ENCODE results near the gene ZNF383.
A peak's percentile ranks its signal among the peaks of the same experiment; 100 is the strongest.
"Not testable (repeated sequence)": the region's sequence is repeated elsewhere in the genome, so short reads cannot be mapped to it uniquely, and the experiment has no call there.

ZNF383 gene

GRCh38 chr19:37217775-37218591, at the start of gene ZNF383:
ZNF383 (plus strand) TSS chr19:37218214; CDS start chr19:37230454, 12,240 bp downstream.
- DNase-seq (ENCODE audit: low spot score) = peak; percentile 82

DNA sequence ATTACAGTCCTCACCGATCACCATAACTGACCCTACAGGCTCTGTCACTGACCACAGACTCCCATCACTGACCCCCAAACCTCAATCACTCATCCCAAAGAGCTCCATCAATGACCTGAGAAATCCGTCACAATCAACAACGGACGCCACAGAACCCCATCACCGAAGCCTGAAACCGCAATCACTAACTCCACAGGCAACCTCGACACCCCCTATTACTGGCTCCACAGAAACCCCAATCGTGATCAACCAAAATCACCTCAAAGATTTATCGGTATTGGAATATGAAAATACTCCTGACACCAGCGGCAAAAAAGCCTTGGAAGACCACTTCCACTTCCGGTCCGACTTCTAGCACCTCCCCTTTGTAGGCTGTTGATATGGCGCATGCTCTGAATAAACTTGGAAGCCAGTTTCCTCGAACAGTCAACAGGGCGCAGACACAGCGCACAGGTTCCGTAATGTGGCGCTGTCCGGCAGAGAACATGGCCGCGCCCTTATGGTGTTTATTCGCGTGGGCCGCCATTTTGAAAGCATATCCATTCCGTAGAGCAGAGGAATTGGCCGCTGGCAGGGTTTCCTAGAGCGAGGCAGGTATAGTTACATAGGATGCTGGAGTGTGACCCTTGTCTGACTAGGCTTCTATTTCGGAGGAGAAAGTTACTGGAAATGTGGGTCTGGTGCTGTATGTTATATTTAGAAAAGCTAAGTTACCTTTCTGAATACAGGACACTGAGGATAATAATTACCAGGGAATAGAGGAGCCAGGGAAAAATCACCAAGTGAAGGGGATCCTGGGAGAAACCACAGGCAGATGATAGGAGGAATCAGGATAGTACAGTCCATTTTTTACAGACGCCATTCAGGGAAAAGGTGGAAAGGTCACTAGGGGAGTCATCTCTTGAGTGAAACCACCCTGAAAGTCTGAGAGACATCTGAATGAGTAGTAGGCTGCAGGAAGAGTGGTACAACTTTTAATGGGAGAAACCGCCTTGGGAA, 45.3 kb upstream of the ZNF383 start, which contains the start of gene ZNF585A:
Gene ZNF585A, minus strand, starts transcription at position 328 of the 999 bp plus-strand sequence. CDS start 2,785 bp downstream, outside the sequence.
- peak; percentile 79 for DNase-seq (ENCODE audit: low spot score)

DNA sequence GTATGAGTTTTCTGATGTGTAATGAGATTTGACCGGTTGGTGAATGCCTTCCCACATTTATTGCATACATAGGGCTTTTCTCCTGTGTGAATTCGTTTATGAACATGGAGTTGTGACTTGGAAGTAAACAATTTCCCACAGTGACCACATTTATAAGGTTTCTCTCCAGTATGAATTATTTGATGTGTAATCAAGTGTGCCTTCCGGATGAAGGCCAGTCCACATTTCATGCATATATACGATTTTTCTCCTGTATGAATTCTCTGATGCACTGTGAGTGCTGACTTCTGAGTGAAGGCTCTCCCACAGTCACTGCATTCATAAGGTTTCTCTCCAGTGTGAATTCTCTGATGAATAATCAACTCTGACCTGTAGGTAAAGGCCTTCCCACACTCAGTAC, 31.9 kb upstream of the ZNF383 start:
- not testable (repeated sequence) for DNase-seq (ENCODE audit: low spot score)

- not testable (repeated sequence) for DNase-seq (ENCODE audit: low spot score)
These were observed 22.8 kb upstream of the ZNF383 start for GRCh38 chr19:37195248-37195647.

- DNase-seq (ENCODE audit: low spot score) = not testable (repeated sequence)
These were observed 20.9 kb upstream of the ZNF383 start for GRCh38 chr19:37197115-37197514.

DNA sequence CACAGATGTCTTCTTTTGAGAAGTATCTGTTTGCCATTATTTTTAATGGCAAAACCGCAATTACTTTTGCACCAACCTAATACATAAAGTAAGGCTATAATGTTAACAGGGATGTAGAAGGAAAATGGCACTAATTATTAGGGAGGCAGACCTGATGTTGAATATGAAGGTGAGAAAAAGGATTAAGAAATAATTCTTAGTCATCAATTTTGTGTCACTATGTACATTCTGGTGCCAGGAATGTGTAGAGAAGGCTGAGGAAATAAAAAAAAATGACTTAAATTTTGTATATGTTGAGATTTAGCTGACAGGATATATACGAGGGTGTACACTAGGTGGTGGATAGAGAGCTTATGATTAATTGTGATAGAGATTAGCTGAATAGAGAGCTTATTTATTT, 20.2 kb upstream of the ZNF383 start:
- no peak for DNase-seq (ENCODE audit: low spot score)

- no peak for DNase-seq (ENCODE audit: low spot score)
These were observed 587 bp upstream of the ZNF383 start for GRCh38 chr19:37217480-37217774.

GRCh38 chr19:37218592-37218935, 550 bp downstream of the ZNF383 start:
- no peak for DNase-seq (ENCODE audit: low spot score)

- no peak for DNase-seq (ENCODE audit: low spot score)
These were observed 2.4 kb downstream of the ZNF383 start for GRCh38 chr19:37220383-37220782.

DNA sequence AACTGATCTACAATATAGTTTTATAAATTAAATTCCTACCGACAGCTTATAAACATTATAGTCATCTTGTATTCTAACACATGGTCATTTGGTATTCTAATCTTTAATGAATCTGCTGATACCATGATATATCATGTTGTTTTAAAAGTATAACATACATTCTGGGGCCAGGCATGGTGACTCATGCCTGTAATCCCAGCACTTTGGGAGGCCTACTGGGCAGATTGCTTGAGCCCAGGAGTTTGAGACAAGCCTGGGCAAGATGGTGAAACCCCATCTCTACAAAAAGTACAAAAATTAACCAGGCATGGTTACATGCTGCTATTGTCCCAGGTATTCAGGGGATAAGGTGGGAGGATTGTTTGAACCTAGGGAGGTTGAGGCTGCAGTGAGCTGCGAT, 3.1 kb downstream of the ZNF383 start:
- DNase-seq (ENCODE audit: low spot score) = no peak

GRCh38 chr19:37226248-37226647, 8.2 kb downstream of the ZNF383 start:
- DNase-seq (ENCODE audit: low spot score) = no peak

GRCh38 chr19:37227996-37228395, 10.0 kb downstream of the ZNF383 start:
- no peak for DNase-seq (ENCODE audit: low spot score)

DNA sequence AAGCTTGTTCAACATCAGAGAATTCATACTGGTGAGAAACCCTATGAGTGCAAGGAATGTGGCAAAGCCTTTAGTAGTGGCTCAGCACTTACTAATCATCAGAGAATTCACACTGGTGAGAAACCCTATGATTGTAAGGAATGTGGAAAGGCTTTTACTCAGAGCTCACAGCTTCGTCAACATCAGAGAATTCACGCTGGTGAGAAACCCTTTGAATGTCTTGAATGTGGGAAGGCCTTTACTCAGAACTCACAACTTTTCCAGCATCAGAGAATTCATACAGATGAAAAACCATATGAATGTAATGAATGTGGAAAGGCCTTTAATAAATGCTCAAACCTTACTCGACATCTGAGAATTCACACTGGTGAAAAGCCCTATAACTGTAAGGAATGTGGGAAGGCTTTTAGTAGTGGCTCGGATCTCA, 25.2 kb downstream of the ZNF383 start:
- no peak for DNase-seq (ENCODE audit: low spot score)

DNA sequence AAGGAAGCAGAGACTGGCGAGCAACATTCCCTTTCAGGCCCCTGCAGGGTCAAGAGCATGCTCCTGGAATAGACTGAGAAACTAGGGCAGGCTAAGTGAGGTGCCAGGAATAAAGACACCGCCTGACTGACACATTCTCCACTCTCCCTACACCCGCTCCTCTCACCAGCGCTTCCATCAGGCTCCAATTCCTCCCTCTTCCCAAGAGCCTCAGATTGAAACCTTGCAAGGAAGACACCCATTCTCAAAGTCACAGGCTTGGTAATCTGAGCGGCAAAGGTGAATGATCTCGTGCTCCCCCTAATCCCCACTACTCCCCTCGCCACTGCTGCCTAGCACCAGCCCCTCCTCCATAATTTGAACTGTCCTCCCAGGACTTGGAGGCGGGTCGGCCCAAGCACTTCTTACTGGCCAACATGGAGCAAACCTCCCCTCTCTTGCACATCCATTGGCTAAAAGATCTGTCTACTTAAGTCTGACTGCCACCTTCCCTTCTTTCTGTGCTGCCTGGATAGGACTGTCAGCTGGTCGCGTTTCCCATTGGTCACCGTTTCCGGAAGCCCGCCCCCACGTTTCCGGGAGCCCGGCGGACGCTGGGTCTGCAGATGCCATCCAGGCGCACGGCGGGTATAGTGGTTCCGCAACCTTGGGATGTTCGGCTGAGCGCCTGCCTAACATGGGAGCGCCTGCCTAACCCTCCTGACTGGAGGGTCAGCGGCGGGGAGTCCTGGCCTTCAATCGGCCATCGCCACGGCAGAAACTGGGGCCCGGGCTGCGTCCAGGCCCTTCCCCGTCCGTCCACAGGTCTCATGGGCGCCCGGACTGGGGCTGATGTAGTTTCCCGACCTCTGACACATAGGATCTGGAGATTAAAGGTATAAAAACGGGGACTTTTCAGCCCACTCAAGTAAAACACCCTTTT, 33.6 kb downstream of the ZNF383 start:
- DNase-seq (ENCODE audit: low spot score) = peak; percentile 28

DNA sequence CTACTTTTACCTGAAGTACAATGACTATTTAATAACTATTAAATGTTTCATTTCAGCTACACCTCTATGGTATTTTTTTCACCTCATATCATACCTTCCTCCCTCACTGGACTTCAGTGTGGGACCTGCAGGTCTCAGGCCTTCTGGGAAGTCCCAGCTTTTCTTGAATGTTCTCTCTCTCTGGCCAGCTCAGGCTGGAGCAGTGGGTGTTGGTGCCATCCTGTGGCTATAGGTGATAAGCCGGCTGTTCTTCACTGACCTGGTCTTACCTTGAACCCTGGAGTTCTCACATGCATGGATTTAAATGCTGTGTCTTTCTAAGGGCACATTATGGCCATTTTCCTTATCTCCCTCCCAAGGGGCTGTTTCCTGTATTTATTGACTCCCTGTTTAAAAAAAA, 45.0 kb downstream of the ZNF383 start:
- not testable (repeated sequence) for DNase-seq (ENCODE audit: low spot score)

- DNase-seq (ENCODE audit: low spot score) = not testable (repeated sequence)
These were observed 49.0 kb downstream of the ZNF383 start for GRCh38 chr19:37267005-37267404.

DNA sequence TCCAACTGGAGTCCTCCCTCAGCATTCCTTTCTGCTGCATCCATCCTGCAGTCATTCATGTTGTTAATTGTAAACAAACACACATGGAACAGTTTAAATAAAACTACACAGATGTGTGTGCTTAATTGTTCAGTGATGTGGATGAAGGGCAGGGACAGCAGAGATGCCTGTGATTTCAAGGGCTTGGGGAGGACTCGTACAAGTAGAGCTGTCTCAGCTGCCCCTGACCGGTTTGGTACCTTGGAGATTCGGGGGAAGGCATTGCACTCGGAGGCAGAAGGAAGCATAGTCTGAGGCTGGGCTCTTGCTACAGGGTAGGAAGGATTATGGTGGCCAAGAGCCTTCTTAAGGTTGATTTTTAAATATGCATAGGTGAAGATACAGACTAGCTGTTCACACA, 49.7 kb downstream of the ZNF383 start:
- not testable (repeated sequence) for DNase-seq (ENCODE audit: low spot score)

- DNase-seq (ENCODE audit: low spot score) = not testable (repeated sequence)
These were observed 62.6 kb downstream of the ZNF383 start for GRCh38 chr19:37280656-37281055.

- DNase-seq (ENCODE audit: low spot score) = not testable (repeated sequence)
These were observed 66.0 kb downstream of the ZNF383 start for GRCh38 chr19:37284020-37284419.

GRCh38 chr19:37289229-37289628, 71.2 kb downstream of the ZNF383 start:
- not testable (repeated sequence) for DNase-seq (ENCODE audit: low spot score)

Data from HuH-7 (cell line).